Hepatocyte (in vitro differentiated cells): ENCODE data around the gene ST6GAL2.

Source experiments
- CTCF ChIP-seq: fragments of 200-600 bp; sonication (generic); IDR thresholded peaks from 2 replicates; pipeline ENCODE4 v1.5.1; 2016; ENCODE audit warnings: antibody characterized with exemption, mild to moderate bottlenecking; ENCODE audit not compliant: poor library complexity
- EZH2 ChIP-seq: fragments of 200-600 bp; sonication (generic); IDR thresholded peaks from 2 replicates; pipeline ENCODE4 v1.6.1; 2016; ENCODE audit warnings: antibody characterized with exemption, mild to moderate bottlenecking, borderline replicate concordance
- EZH2phosphoT487 ChIP-seq: fragments of 200-600 bp; sonication (generic); IDR thresholded peaks from one replicate; pipeline ENCODE4 v1.6.1; 2018; ENCODE audit warnings: antibody characterized with exemption, mild to moderate bottlenecking, low read depth, moderate library complexity; ENCODE audit not compliant: unreplicated experiment, severe bottlenecking

- no peak for TF ChIP-seq CTCF
- peak; percentile 17 for TF ChIP-seq EZH2
- TF ChIP-seq EZH2phosphoT487: no peak
These were observed 1.2 kb upstream of the ST6GAL2 start for GRCh38 chr2:106886916-106887758.
